Activated CD8-positive, alpha-beta memory T cell treated with anti-CD3 and anti-CD28 coated beads, Interleukin-2, amount 50 U/mL, for 24 hours (primary cell): ENCODE measurements around the gene GALNT16.

Source experiments
- DNase-seq: peaks from one replicate; pipeline ENCODE4 v3.0.0-alpha.2; 2020; ENCODE audit errors: extremely low read depth

GALNT16 gene

GRCh38 chr14:69404883-69405282, 144.9 kb downstream of the GALNT16 start:
- DNase-seq: no peak

- DNase-seq: no peak
Observed at GRCh38 chr14:69405762-69406161, 145.8 kb downstream of the GALNT16 start.
